HepG2 (cell line): ENCODE measurements around the gene CARMIL1. TPM values are rescaled to one million over a fixed set of nuclear protein-coding genes. Genes with fewer than 3 reads are reported as not detected.

Experiments
- ATAC-seq: fragments of 200-7000 bp; cut with Tn5 transposase; 3 replicates; pipeline ENCODE4 v1.9.1; 2020; ENCODE audit warnings: mild to moderate bottlenecking, moderate library complexity
- BruUV-seq: library from RNA; stranded (reverse); fragments of 400-500 nt; replicated peaks from 2 replicates; lab custom pipeline; 2021; lab: Mats Ljungman, UMichigan
- CTCF ChIA-PET: fragments of 300-600 bp; formaldehyde crosslinking; extraction: SDS; loops from one replicate; lab custom pipeline; 2021; ENCODE audit warnings: low total read pairs, inconsistent platforms, low intra/inter-chr PET ratio; lab: Yijun Ruan, JAX
- POLR2A ChIA-PET: fragments of 350-600 bp; sonication (Branson Sonifier 250); formaldehyde crosslinking; loops from one replicate; lab custom pipeline; 2020; ENCODE audit warnings: antibody characterized with exemption, inconsistent platforms; lab: Yijun Ruan, JAX
- DNase-seq: peaks from one replicate; pipeline ENCODE4 v3.0.0-alpha.2; 2015; ENCODE audit warnings: low spot score
- FAIRE-seq: peaks from 3 replicates; lab custom pipeline; 2011; peaks lifted over from hg19 to GRCh38; lab: Jason Lieb, UNC
- H2AFZ ChIP-seq: one replicate; pipeline ENCODE4 v1.6.1; 2011; ENCODE audit warnings: low read length, inconsistent platforms
- H3K27ac ChIP-seq: fragments of 300-600 bp; 3 replicates; pipeline ENCODE4 v1.8.0; 2011; ENCODE audit warnings: mixed run types, mild to moderate bottlenecking, mixed read lengths, low read length, inconsistent platforms; ENCODE audit not compliant: insufficient read depth; ENCODE audit errors: extremely low read length
- H3K27me3 ChIP-seq, 2 experiments: fragments of 200-600 bp in 1 of 2; 2 replicates in 1 of 2; 3 replicates in 1 of 2; pipeline versions ENCODE4 v1.6.0 to v1.8.0; 2011; ENCODE audit warnings: low read length in 2 of 2, mild to moderate bottlenecking in 2 of 2, moderate library complexity in 2 of 2, inconsistent platforms in 1 of 2; ENCODE audit not compliant: insufficient read depth in 2 of 2, control insufficient read depth in 1 of 2
- H3K36me3 ChIP-seq, 2 experiments: fragments of 200-600 bp in 1 of 2; replicated peaks in 1 of 2; 2 replicates in 1 of 2; 3 replicates in 1 of 2; pipeline versions ENCODE4 v1.5.1 to v1.8.0; 2011; ENCODE audit warnings: low read length in 2 of 2, inconsistent platforms in 1 of 2; ENCODE audit not compliant: insufficient read depth in 2 of 2, control insufficient read depth in 1 of 2
- H3K4me1 ChIP-seq: 2 replicates; pipeline ENCODE4 v1.5.1; 2012; ENCODE audit warnings: low read length, inconsistent platforms; ENCODE audit not compliant: insufficient read depth
- H3K4me2 ChIP-seq: 2 replicates; pipeline ENCODE4 v1.6.0; 2011; ENCODE audit warnings: low read depth, low read length, inconsistent platforms
- H3K4me3 ChIP-seq, 3 experiments: fragments of 200-600 bp in 1 of 3; sonication (generic), shearing (Covaris generic) in 1 of 3; replicated peaks in 1 of 3; 2 replicates each; pipeline ENCODE4 v1.5.1; 2011 to 2016; ENCODE audit warnings: low read length in 3 of 3, inconsistent platforms in 2 of 3, low read depth in 2 of 3, mild to moderate bottlenecking in 2 of 3, control low read depth in 1 of 3, mixed read lengths in 1 of 3; ENCODE audit not compliant: insufficient read depth in 1 of 3
- H3K79me2 ChIP-seq: one replicate; pipeline ENCODE4 v1.6.1; 2011; ENCODE audit warnings: low read length, inconsistent platforms; ENCODE audit not compliant: insufficient read depth
- H3K9ac ChIP-seq: 2 replicates; pipeline ENCODE4 v1.6.0; 2011; ENCODE audit warnings: mild to moderate bottlenecking, low read depth, low read length, inconsistent platforms; ENCODE audit not compliant: insufficient read depth
- H3K9me3 ChIP-seq: 2 replicates; pipeline ENCODE4 v1.5.1; 2012; ENCODE audit warnings: mild to moderate bottlenecking, low read length
- H4K20me1 ChIP-seq: 2 replicates; pipeline ENCODE4 v1.6.0; 2011; ENCODE audit warnings: inconsistent platforms, mild to moderate bottlenecking, low read length, moderate library complexity; ENCODE audit not compliant: insufficient read depth
- ZNF121 ChIP-seq: sonication (generic); formaldehyde crosslinking; IDR thresholded peaks from 2 replicates; pipeline ENCODE4 v1.5.0; 2020; ENCODE audit warnings: mild to moderate bottlenecking, missing genetic modification reagents
- ZNF142 ChIP-seq: sonication (generic); formaldehyde crosslinking; IDR thresholded peaks from 2 replicates; pipeline ENCODE4 v1.4.0; 2020; ENCODE audit warnings: missing genetic modification reagents
- ZNF232 ChIP-seq: sonication (generic); formaldehyde crosslinking; IDR thresholded peaks from 2 replicates; pipeline ENCODE4 v1.4.0; 2020; ENCODE audit warnings: missing genetic modification reagents, borderline replicate concordance
- ZNF800 ChIP-seq: sonication (generic); formaldehyde crosslinking; IDR thresholded peaks from 2 replicates; pipeline ENCODE4 v1.4.0; 2020; ENCODE audit warnings: missing genetic modification reagents
- WGBS: methylation state at CpG from one replicate; pipeline ENCODE4 v1.1.6; 2017; ENCODE audit warnings: low lambda C conversion rate; 5-methylcytosine and 5-hydroxymethylcytosine counted together
- in situ Hi-C: cut with HindIII; loops from 2 replicates; pipeline ENCODE4 v1.10.0; 2017; ENCODE audit warnings: low pct_unique_long_range_greater_than_20kb; ENCODE audit not compliant: extremely low pct_ligation_motif_present
- intact Hi-C: fragments of 100-400 bp; cut with micrococcal nuclease; formaldehyde crosslinking; loops from one replicate; pipeline ENCODE4 v1.10.0; 2022; ENCODE audit not compliant: unreplicated experiment
- polyA plus RNA-seq, 8 experiments: library from polyadenylated mRNA; depleted of rRNA in 3 of 8; stranded (reverse) in 7 of 8; unstranded in 1 of 8; fragments of >200 nt; fragmentation: Illumina TruSeq in 4 of 8; extraction: Trizol in 4 of 8; gene quantifications; 2 replicates each; pipeline versions ENCODE4 v1.2.1 to v1.2.3, GENCODE V29; 2011 to 2016; ENCODE audit warnings: low read depth in 4 of 8, missing spikeins in 1 of 8, mixed read lengths in 1 of 8; ENCODE audit not compliant: insufficient read depth in 1 of 8
- total RNA-seq, 5 experiments: library from RNA; depleted of rRNA; stranded (reverse); fragments of >200 nt; fragmentation: Illumina TruSeq; extraction: Trizol; gene quantifications; 2 replicates each; pipeline ENCODE4 v1.2.3, GENCODE V29; 2016; ENCODE audit warnings: low read depth in 1 of 5

The CARMIL1 gene
- total and polyA plus RNA-seq, 2 of the 13 experiments (the other 11 are each of a cell fraction or from before 2014, with no cell fraction given) = 1.8 to 2.6 TPM

GRCh38 chr6:25307805-25308494 lies 28.8 kb downstream of the CARMIL1 start:
- no peak for FAIRE-seq
- BruUV-seq = no TSS peak
- intact Hi-C loops = no loop called here
- Histone ChIP-seq H3K36me3 (no peaks in the 10 kb centered on the region), H3K27ac (no peak overlapping the region), H3K9me3 (no peaks in the 10 kb centered on the region), H3K79me2 (no peaks in the 10 kb centered on the region), H3K4me1 (no peaks in the 10 kb centered on the region), H3K4me3 (no peak overlapping the region), H3K9ac (no peak overlapping the region), H4K20me1 (no peaks in the 10 kb centered on the region), H2AFZ (no peak overlapping the region), H3K4me2 (no peak overlapping the region), H3K27me3 (no peaks in the 10 kb centered on the region; a peak in 1 of 5 replicates)
- DNase-seq = no peak
- in situ Hi-C loops = no loop called here
- WGBS = 67% methylated on average over 4 of the region's 4 CpGs
- POLR2A ChIA-PET = no interaction called here
- CTCF ChIA-PET = no interaction called here
- ATAC-seq = no peak
- TF ChIP-seq ZNF142 (CRISPR knock-in tag) (no peak), ZNF800 (no peak), ZNF121 (CRISPR knock-in tag) (no peak), ZNF232 (CRISPR knock-in tag) (no peak)
